C4-2B (cell line): ENCODE results near the gene GATA2.

Source experiments
- CTCF ChIP-seq: fragments of 450-650 bp; conservative IDR thresholded peaks from 2 replicates; pipeline ENCODE4 v1.5.1; 2017; ENCODE audit warnings: mild to moderate bottlenecking
- ZFX ChIP-seq: fragments of 450-650 bp; IDR thresholded peaks from 2 replicates; pipeline ENCODE4 v1.6.1; 2017

- no peak for TF ChIP-seq CTCF
- no peak for TF ChIP-seq ZFX
Observed at GRCh38 chr3:128430301-128430700, 62.7 kb downstream of the GATA2 start.
